IMR-90 (cell line): Measurements from ENCODE around the gene SLC9A3. TPM values are rescaled to one million over a fixed set of nuclear protein-coding genes. Genes with fewer than 3 reads are reported as not detected.

ENCODE experiments used
- ATAC-seq: fragments of 200-7000 bp; cut with Tn5 transposase; 2 replicates; pipeline ENCODE4 v1.9.1; 2020; ENCODE audit warnings: low read depth, mild to moderate bottlenecking, moderate library complexity
- BruUV-seq: library from RNA; stranded (reverse); fragments of 400-500 nt; replicated peaks from 2 replicates; lab custom pipeline; 2021; lab: Mats Ljungman, UMichigan
- CTCF ChIA-PET: fragments of 300-600 bp; formaldehyde crosslinking; extraction: SDS; loops from one replicate; lab custom pipeline; 2021; ENCODE audit warnings: antibody characterized with exemption; lab: Yijun Ruan, JAX
- POLR2A ChIA-PET: fragments of 300-600 bp; sonication (Branson Sonifier 250); formaldehyde crosslinking; loops from one replicate; lab custom pipeline; 2022; ENCODE audit warnings: antibody characterized with exemption; ENCODE audit not compliant: unreplicated experiment; lab: Charles Lee
- DNase-seq: peaks from one replicate; pipeline ENCODE4 v3.0.0; 2013
- H2AFZ ChIP-seq: replicated peaks from 2 replicates; pipeline ENCODE3; 2013; ENCODE audit warnings: low read length, mild to moderate bottlenecking; ENCODE audit not compliant: poor library complexity
- H2AK5ac ChIP-seq: 2 replicates; pipeline ENCODE4 v1.6.1; 2013; ENCODE audit warnings: low read depth, low read length, inconsistent platforms
- H2AK9ac ChIP-seq: replicated peaks from 2 replicates; pipeline ENCODE3; 2013; ENCODE audit warnings: mild to moderate bottlenecking, low read depth, low read length, moderate library complexity; ENCODE audit not compliant: poor library complexity
- H2BK120ac ChIP-seq: 2 replicates; pipeline ENCODE4 v1.6.1; 2013; ENCODE audit warnings: low read depth, low read length, inconsistent platforms
- H2BK15ac ChIP-seq: 3 replicates; pipeline ENCODE4 v1.6.1; 2013; ENCODE audit warnings: low read depth, low read length, inconsistent platforms
- H2BK20ac ChIP-seq: 2 replicates; pipeline ENCODE4 v1.6.1; 2013; ENCODE audit warnings: low read depth, mild to moderate bottlenecking, inconsistent platforms, low read length, moderate library complexity
- H2BK5ac ChIP-seq: 2 replicates; pipeline ENCODE4 v1.6.1; 2013; ENCODE audit warnings: mild to moderate bottlenecking, low read depth, low read length, inconsistent platforms; ENCODE audit not compliant: poor library complexity, severe bottlenecking
- H3K14ac ChIP-seq: replicated peaks from 2 replicates; pipeline ENCODE4 v1.6.1; 2013; ENCODE audit warnings: low read depth, low read length, inconsistent platforms
- H3K18ac ChIP-seq: 2 replicates; pipeline ENCODE4 v1.6.1; 2013; ENCODE audit warnings: low read depth, low read length, control low read depth
- H3K23ac ChIP-seq: 2 replicates; pipeline ENCODE4 v1.6.1; 2013; ENCODE audit warnings: low read depth, low read length, inconsistent platforms
- H3K27ac ChIP-seq: 2 replicates; pipeline ENCODE4 v1.5.1; 2013; ENCODE audit warnings: mild to moderate bottlenecking, control low read depth, low read length; ENCODE audit not compliant: insufficient read depth
- H3K27me3 ChIP-seq: 2 replicates; pipeline ENCODE4 v1.6.1; 2013; ENCODE audit warnings: low read length; ENCODE audit not compliant: control insufficient read depth, insufficient read depth
- H3K36me3 ChIP-seq: 2 replicates; pipeline ENCODE4 v1.6.1; 2013; ENCODE audit warnings: low read length, mixed read lengths; ENCODE audit not compliant: control insufficient read depth, insufficient read depth
- H3K4ac ChIP-seq: 2 replicates; pipeline ENCODE4 v1.6.1; 2013; ENCODE audit warnings: low read depth, low read length, inconsistent platforms
- H3K4me1 ChIP-seq: 2 replicates; pipeline ENCODE4 v1.6.1; 2013; ENCODE audit warnings: low read length, mixed read lengths; ENCODE audit not compliant: control insufficient read depth, insufficient read depth
- H3K4me2 ChIP-seq: 2 replicates; pipeline ENCODE4 v1.6.1; 2013; ENCODE audit warnings: low read depth, mild to moderate bottlenecking, control low read depth, low read length, moderate library complexity
- H3K4me3 ChIP-seq: 2 replicates; pipeline ENCODE4 v1.5.1; 2013; ENCODE audit warnings: low read depth, mild to moderate bottlenecking, control low read depth, low read length, moderate library complexity; ENCODE audit not compliant: insufficient read depth
- H3K56ac ChIP-seq: 2 replicates; pipeline ENCODE4 v1.6.1; 2013; ENCODE audit warnings: low read length, inconsistent platforms; ENCODE audit not compliant: insufficient read depth; ENCODE audit errors: extremely low read depth
- H3K79me1 ChIP-seq, 2 experiments: 2 replicates each; pipeline ENCODE4 v1.6.1; 2013; ENCODE audit warnings: low read length in 2 of 2, inconsistent platforms in 1 of 2, low read depth in 1 of 2
- H3K9ac ChIP-seq: 2 replicates; pipeline ENCODE4 v1.6.1; 2013; ENCODE audit warnings: low read depth, low read length, control low read depth
- H3K9me1 ChIP-seq: 2 replicates; pipeline ENCODE4 v1.6.1; 2013; ENCODE audit warnings: low read length, inconsistent platforms; ENCODE audit not compliant: insufficient read depth
- H3K9me3 ChIP-seq: 2 replicates; pipeline ENCODE4 v1.6.1; 2013; ENCODE audit warnings: low read length; ENCODE audit not compliant: control insufficient read depth, insufficient read depth
- H4K20me1 ChIP-seq: 2 replicates; pipeline ENCODE4 v1.6.1; 2013; ENCODE audit warnings: low read length, inconsistent platforms; ENCODE audit not compliant: insufficient read depth
- H4K5ac ChIP-seq: 2 replicates; pipeline ENCODE4 v1.6.1; 2013; ENCODE audit warnings: mild to moderate bottlenecking, low read depth, low read length, control low read depth
- H4K8ac ChIP-seq, 2 experiments: 2 replicates each; pipeline ENCODE4 v1.6.1; 2013; ENCODE audit warnings: low read depth in 2 of 2, low read length in 2 of 2, control low read depth in 1 of 2, inconsistent platforms in 1 of 2
- H4K91ac ChIP-seq: 2 replicates; pipeline ENCODE4 v1.6.1; 2013; ENCODE audit warnings: low read depth, low read length, inconsistent platforms; ENCODE audit not compliant: insufficient read depth
- POLR2A ChIP-seq: IDR thresholded peaks from 2 replicates; pipeline ENCODE4 v1.6.1; 2012; ENCODE audit warnings: mild to moderate bottlenecking, low read depth, low read length
- SMC3 ChIP-seq: fragments of 150-350 bp; IDR thresholded peaks from 2 replicates; pipeline ENCODE4 v1.6.1; 2016; ENCODE audit warnings: low read depth, mild to moderate bottlenecking, antibody characterized with exemption, low read length, moderate library complexity
- WGBS, 2 experiments: methylation state at CpG; one replicate each; pipeline versions ENCODE4 v1.1.5 to v1.1.7; 2013; ENCODE audit warnings: missing lambda C conversion rate in 2 of 2; ENCODE audit not compliant: insufficient read length in 1 of 2; ENCODE audit errors: extremely low coverage in 2 of 2; 5-methylcytosine and 5-hydroxymethylcytosine counted together
- dilution Hi-C: fragments of 300-500 bp; cut with HindIII; formaldehyde crosslinking; loops from one replicate; pipeline ENCODE4 v1.14.3; 2018; ENCODE audit warnings: low sequenced_read_pairs; ENCODE audit not compliant: unreplicated experiment
- in situ Hi-C: fragments of 300-500 bp; cut with MboI; formaldehyde crosslinking; loops from 3 replicates; pipeline ENCODE4 v1.14.3; 2019; ENCODE audit warnings: low sequenced_read_pairs, inconsistent platforms, mixed read lengths
- intact Hi-C: fragments of 100-400 bp; cut with micrococcal nuclease; formaldehyde crosslinking; loops from 2 replicates; pipeline ENCODE4 v1.10.0; 2022
- polyA plus RNA-seq, 3 experiments: library from polyadenylated mRNA; depleted of rRNA; stranded (reverse); fragments of >200 nt; gene quantifications; 2 replicates each; pipeline ENCODE4 v1.2.3, GENCODE V29; 2012; ENCODE audit warnings: low replicate concordance in 1 of 3
- total RNA-seq: library from RNA; depleted of rRNA; stranded (reverse); fragments of >200 nt; gene quantifications from 2 replicates; pipeline ENCODE4 v1.2.3, GENCODE V29; 2012

Gene SLC9A3
- total and polyA plus RNA-seq, 2 of the 4 experiments (the other 2 are of a cell fraction), result 0.72 to 1.5 TPM

DNA sequence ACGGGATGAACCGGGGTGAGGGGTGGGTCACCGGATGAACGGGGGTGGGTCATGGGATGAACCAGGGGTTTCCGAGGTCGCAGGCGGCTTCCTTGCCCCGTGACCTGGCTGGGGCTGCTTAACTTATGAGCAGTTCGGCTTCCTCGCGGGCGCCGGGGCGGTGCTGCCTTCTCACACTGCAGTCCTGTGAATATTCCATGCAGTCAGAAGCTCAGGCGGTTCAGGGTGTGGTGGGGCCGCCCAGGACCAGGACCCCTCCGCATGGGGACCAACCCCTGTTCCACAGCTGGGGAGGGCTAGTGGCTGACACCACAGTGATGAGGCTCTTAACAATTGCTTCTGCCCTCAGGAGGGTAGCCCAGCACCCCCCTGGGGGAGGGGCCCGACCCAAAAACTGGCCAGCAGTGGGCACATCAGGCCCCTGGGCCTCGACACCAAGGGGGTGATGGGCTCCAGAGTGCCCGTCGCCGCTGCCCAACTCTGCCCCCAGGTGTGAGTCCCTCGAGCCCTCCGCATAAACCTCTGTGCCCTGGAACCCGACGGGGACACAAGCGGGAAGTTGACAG is 30.9 kb upstream of the SLC9A3 start:
- no peak overlapping the region for H3K56ac ChIP-seq
- H3K79me1 ChIP-seq, result no peaks in the 10 kb centered on the region
- H2BK15ac ChIP-seq, result no peak overlapping the region
- dilution Hi-C loops (no loop called here), in situ Hi-C loops (no loop called here), intact Hi-C loops (no loop called here)
- DNase-seq (no peak), ATAC-seq (no peak)
- H3K4me1 ChIP-seq, result no peaks in the 10 kb centered on the region
- no peak overlapping the region for H2AK9ac ChIP-seq
- no peak overlapping the region for H4K8ac ChIP-seq
- no peaks in the 10 kb centered on the region for H4K20me1 ChIP-seq
- no TSS peak for BruUV-seq
- ChIA-PET CTCF (no interaction called here), POLR2A (no interaction called here)
- WGBS, 2 experiments, result 87% methylated on average over 12 of the region's 27 CpGs; no CpG with 5 or more reads in 1 of the 2 experiments
- H3K9me3 ChIP-seq, result no peaks in the 10 kb centered on the region
- H4K5ac ChIP-seq, result no peak overlapping the region
- H3K27me3 ChIP-seq, result peaks cover 7% of the 10 kb centered on the region
- no peak overlapping the region for H3K23ac ChIP-seq
- H3K14ac ChIP-seq, result no peak overlapping the region
- H2AK5ac ChIP-seq, result no peak overlapping the region
- no peak overlapping the region for H3K18ac ChIP-seq
- no peak overlapping the region for H3K4me2 ChIP-seq
- H2BK5ac ChIP-seq, result no peak overlapping the region
- H3K9me1 ChIP-seq, result no peaks in the 10 kb centered on the region
- no peak for TF ChIP-seq SMC3
- no peak for TF ChIP-seq POLR2A
- H3K9ac ChIP-seq, result no peak overlapping the region
- no peak overlapping the region for H4K91ac ChIP-seq
- no peak overlapping the region for H2BK120ac ChIP-seq
- no peaks in the 10 kb centered on the region for H3K36me3 ChIP-seq
- H2BK20ac ChIP-seq, result no peak overlapping the region
- H3K27ac ChIP-seq, result no peak overlapping the region
- H3K4ac ChIP-seq, result no peak overlapping the region
- H2AFZ ChIP-seq, result peak overlapping the region; percentile 7
- H3K4me3 ChIP-seq, result no peak overlapping the region
